Endodermal cell (in vitro differentiated cells): ENCODE results near the gene PSMD8. TPM values are rescaled to one million over a fixed set of nuclear protein-coding genes. Genes with fewer than 3 reads are reported as not detected.

ENCODE experiments used
- DNase-seq: peaks from one replicate; pipeline ENCODE4 v3.0.0-alpha.2; 2017
- H3K27ac ChIP-seq: 2 replicates; pipeline ENCODE4 v1.5.1; 2013; ENCODE audit warnings: mild to moderate bottlenecking, low read depth, low read length, moderate library complexity
- H3K27me3 ChIP-seq: 2 replicates; pipeline ENCODE4 v1.6.1; 2013; ENCODE audit warnings: mild to moderate bottlenecking, low read length, moderate library complexity; ENCODE audit not compliant: insufficient read depth, control insufficient read depth, poor library complexity, severe bottlenecking
- H3K36me3 ChIP-seq: 2 replicates; pipeline ENCODE4 v1.7.0; 2013; ENCODE audit warnings: mild to moderate bottlenecking, low read length, moderate library complexity; ENCODE audit not compliant: control insufficient read depth, insufficient read depth
- H3K4me1 ChIP-seq: one replicate; pipeline ENCODE4 v1.7.0; 2013; ENCODE audit warnings: low read length; ENCODE audit not compliant: control insufficient read depth, insufficient read depth
- H3K4me3 ChIP-seq: 2 replicates; pipeline ENCODE4 v1.5.1; 2013; ENCODE audit warnings: mild to moderate bottlenecking, low read length, moderate library complexity
- H3K9ac ChIP-seq: 2 replicates; pipeline ENCODE4 v1.6.1; 2013; ENCODE audit warnings: mild to moderate bottlenecking, low read length, moderate library complexity; ENCODE audit not compliant: poor library complexity, severe bottlenecking; ENCODE audit errors: extremely low read depth
- H3K9me3 ChIP-seq: 2 replicates; pipeline ENCODE4 v1.6.1; 2013; ENCODE audit warnings: mild to moderate bottlenecking, low read length, moderate library complexity; ENCODE audit not compliant: control insufficient read depth
- H3K27ac Mint-ChIP-seq: 2 replicates; pipeline ENCODE4 v1.8.0; 2020; ENCODE audit warnings: mixed read lengths
- H3K27me3 Mint-ChIP-seq: 2 replicates; pipeline ENCODE4 v1.8.0; 2021; ENCODE audit warnings: mild to moderate bottlenecking, mixed read lengths; ENCODE audit not compliant: insufficient read depth
- H3K36me3 Mint-ChIP-seq: 2 replicates; pipeline ENCODE4 v1.8.0; 2020; ENCODE audit warnings: low read depth, mixed read lengths
- H3K4me1 Mint-ChIP-seq: 2 replicates; pipeline ENCODE4 v1.8.0; 2020; ENCODE audit warnings: mixed read lengths
- H3K4me3 Mint-ChIP-seq: 2 replicates; pipeline ENCODE4 v1.8.0; 2020; ENCODE audit warnings: mild to moderate bottlenecking, moderate library complexity, mixed read lengths
- H3K9me3 Mint-ChIP-seq: 2 replicates; pipeline ENCODE4 v1.8.0; 2020; ENCODE audit warnings: mild to moderate bottlenecking, mixed read lengths
- CTCF ChIP-seq: fragments of 200-600 bp; sonication (generic); conservative IDR thresholded peaks from 2 replicates; pipeline ENCODE4 v1.5.0; 2021; ENCODE audit warnings: antibody characterized with exemption, mild to moderate bottlenecking
- WGBS, 2 experiments: methylation state at CpG; one replicate each; pipeline versions ENCODE4 v1.1.5 to v1.1.7; 2013; ENCODE audit warnings: missing lambda C conversion rate in 2 of 2, mixed read lengths in 1 of 2; ENCODE audit not compliant: insufficient coverage in 1 of 2, insufficient read length in 1 of 2; 5-methylcytosine and 5-hydroxymethylcytosine counted together
- total RNA-seq, 2 donors: library from RNA; stranded (reverse); fragmentation: NEBNext Ultra II Directional in 1 of 2; extraction: Animal tissue kit (Norgen Biotek cat#: 25700) in 1 of 2; gene quantifications; 2 replicates in 1 of 2; 3 replicates in 1 of 2; pipeline ENCODE4 v1.2.1, GENCODE V29; 2021

PSMD8 gene
- total RNA-seq, 2 donors from 2014 or later, result 168 to 178 TPM

- Histone ChIP-seq H3K27ac (no peak overlapping the region), H3K9me3 (no peaks in the 10 kb centered on the region), H3K4me1 (peaks cover 2% of the 10 kb centered on the region), H3K36me3 (peaks cover 30% of the 10 kb centered on the region), H3K4me3 (no peak overlapping the region), H3K9ac (no peak overlapping the region), H3K27me3 (no peaks in the 10 kb centered on the region)
- Mint-ChIP-seq H3K27me3 (peaks cover 34% of the 10 kb centered on the region), H3K4me3 (no peak overlapping the region), H3K4me1 (peaks cover 8% of the 10 kb centered on the region), H3K9me3 (no peaks in the 10 kb centered on the region), H3K27ac (no peak overlapping the region), H3K36me3 (peaks cover 38% of the 10 kb centered on the region)
- TF ChIP-seq CTCF, result no peak
- WGBS, 2 experiments, result 92 to 94% methylated on average over 13 to 40 of the region's 40 CpGs
- peak; percentile 87 for DNase-seq
Measured at GRCh38 chr19:38385804-38386257, 11.5 kb downstream of the PSMD8 start.

- DNase-seq, result peak; percentile 74
- H3K27me3 ChIP-seq, result no peaks in the 10 kb centered on the region
- H3K27me3 Mint-ChIP-seq, result peaks cover 35% of the 10 kb centered on the region
- peaks cover 8% of the 10 kb centered on the region for H3K4me1 Mint-ChIP-seq
- no peaks in the 10 kb centered on the region for H3K9me3 Mint-ChIP-seq
- H3K27ac Mint-ChIP-seq, result no peak overlapping the region
- peaks cover 24% of the 10 kb centered on the region for H3K36me3 ChIP-seq
- H3K4me1 ChIP-seq, result peaks cover 2% of the 10 kb centered on the region
- no peaks in the 10 kb centered on the region for H3K9me3 ChIP-seq
- WGBS, 2 experiments, result 78 to 84% methylated on average over 35 to 61 of the region's 61 CpGs
- H3K4me3 Mint-ChIP-seq, result no peak overlapping the region
- no peak overlapping the region for H3K4me3 ChIP-seq
- no peak overlapping the region for H3K9ac ChIP-seq
- peak; percentile 30 for TF ChIP-seq CTCF
- H3K36me3 Mint-ChIP-seq, result peaks cover 32% of the 10 kb centered on the region
- H3K27ac ChIP-seq, result no peak overlapping the region
Measured at GRCh38 chr19:38386300-38386970, 12.1 kb downstream of the PSMD8 start.

- Mint-ChIP-seq H3K4me1 (peaks cover 8% of the 10 kb centered on the region), H3K4me3 (peak overlapping the region; percentile 77), H3K36me3 (peaks cover 26% of the 10 kb centered on the region), H3K27ac (peak overlapping the region; percentile 80), H3K9me3 (no peaks in the 10 kb centered on the region), H3K27me3 (peaks cover 35% of the 10 kb centered on the region)
- no peak overlapping the region for H3K9ac ChIP-seq
- peaks cover 18% of the 10 kb centered on the region for H3K36me3 ChIP-seq
- no peaks in the 10 kb centered on the region for H3K9me3 ChIP-seq
- H3K4me1 ChIP-seq, result peaks cover 2% of the 10 kb centered on the region
- no peak for TF ChIP-seq CTCF
- no peak overlapping the region for H3K27ac ChIP-seq
- WGBS, 2 experiments, result 51 to 52% methylated on average over 24 to 36 of the region's 36 CpGs
- H3K27me3 ChIP-seq, result no peaks in the 10 kb centered on the region
- peak overlapping the region; percentile 88 for H3K4me3 ChIP-seq
- no peak for DNase-seq
Measured at GRCh38 chr19:38386971-38387549, 12.7 kb downstream of the PSMD8 start.
